ENCODE results near the gene HES5.
A peak's percentile ranks its signal among the peaks of the same experiment; 100 is the strongest.

Gene HES5

DNA sequence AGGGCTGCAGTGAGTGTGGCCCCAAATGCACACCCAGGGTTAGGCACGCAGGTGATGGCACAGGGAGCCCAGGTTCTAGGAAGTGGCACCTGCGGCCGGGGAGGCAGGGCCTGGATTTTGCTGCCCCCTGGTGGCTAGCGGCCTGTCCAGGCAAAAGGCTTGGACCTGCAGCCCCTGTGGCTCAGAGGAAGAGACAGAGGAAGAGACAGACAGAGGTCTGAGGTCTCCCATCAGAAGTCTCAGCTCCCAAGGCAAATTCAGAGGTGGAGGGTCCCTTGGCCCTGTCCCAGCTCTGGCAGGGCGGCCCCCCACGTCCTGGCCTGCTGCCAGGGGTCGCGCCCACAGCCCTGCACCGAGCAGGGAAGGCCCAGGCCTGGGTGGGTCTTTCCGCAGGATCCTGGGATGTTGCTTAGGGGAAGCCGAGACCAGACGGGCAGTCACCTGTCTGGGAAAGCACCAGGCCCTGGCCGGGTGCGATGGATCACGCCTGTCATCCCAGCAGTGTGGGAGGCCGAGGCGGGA lies 18.1 kb upstream of the HES5 start:
- Histone ChIP-seq H3K4me3 (ENCODE audit: insufficient read length, low read depth) (no peak overlapping the region), H3K9ac (ENCODE audit: insufficient read length, low read depth) (peak overlapping the region; percentile 64), H3K36me3 (ENCODE audit: insufficient read depth, insufficient read length, low read length) (no peaks in the 10 kb centered on the region), H3K4me1 (ENCODE audit: insufficient read depth, insufficient read length) (peaks cover 15% of the 10 kb centered on the region), H3K27me3 (ENCODE audit: insufficient read depth, insufficient read length) (peaks cover 5% of the 10 kb centered on the region), H3K9me3 (ENCODE audit: insufficient read depth, low read length) (no peaks in the 10 kb centered on the region)
- DNase-seq (ENCODE audit: low read depth, low spot score), result no peak
- TF ChIP-seq ZNF274 (IDR thresholded peaks at IDR 0.05; ENCODE audit: low read depth, low read length), result no peak
- TF ChIP-seq YY1 (IDR thresholded peaks at IDR 0.05; ENCODE audit: insufficient read depth, insufficient read length), result no peak
- TF ChIP-seq SUZ12 (IDR thresholded peaks at IDR 0.05; ENCODE audit: extremely low read depth, insufficient read depth, insufficient read length), result no peak

GRCh38 chr1:2547210-2548067 lies 17.4 kb upstream of the HES5 start:
- Histone ChIP-seq H3K36me3 (ENCODE audit: insufficient read depth, insufficient read length, low read length) (no peaks in the 10 kb centered on the region), H3K27me3 (ENCODE audit: insufficient read depth, insufficient read length) (peaks cover 10% of the 10 kb centered on the region), H3K9me3 (ENCODE audit: insufficient read depth, low read length) (no peaks in the 10 kb centered on the region), H3K9ac (ENCODE audit: insufficient read length, low read depth) (peak overlapping the region; percentile 85), H3K4me3 (ENCODE audit: insufficient read length, low read depth) (peak overlapping the region; percentile 61), H3K4me1 (ENCODE audit: insufficient read depth, insufficient read length) (peaks cover 19% of the 10 kb centered on the region)
- TF ChIP-seq SUZ12 (IDR thresholded peaks at IDR 0.05; ENCODE audit: extremely low read depth, insufficient read depth, insufficient read length) (no peak), YY1 (IDR thresholded peaks at IDR 0.05; ENCODE audit: insufficient read depth, insufficient read length) (peak; percentile 53)
- no peak for DNase-seq (ENCODE audit: low read depth, low spot score)

DNA sequence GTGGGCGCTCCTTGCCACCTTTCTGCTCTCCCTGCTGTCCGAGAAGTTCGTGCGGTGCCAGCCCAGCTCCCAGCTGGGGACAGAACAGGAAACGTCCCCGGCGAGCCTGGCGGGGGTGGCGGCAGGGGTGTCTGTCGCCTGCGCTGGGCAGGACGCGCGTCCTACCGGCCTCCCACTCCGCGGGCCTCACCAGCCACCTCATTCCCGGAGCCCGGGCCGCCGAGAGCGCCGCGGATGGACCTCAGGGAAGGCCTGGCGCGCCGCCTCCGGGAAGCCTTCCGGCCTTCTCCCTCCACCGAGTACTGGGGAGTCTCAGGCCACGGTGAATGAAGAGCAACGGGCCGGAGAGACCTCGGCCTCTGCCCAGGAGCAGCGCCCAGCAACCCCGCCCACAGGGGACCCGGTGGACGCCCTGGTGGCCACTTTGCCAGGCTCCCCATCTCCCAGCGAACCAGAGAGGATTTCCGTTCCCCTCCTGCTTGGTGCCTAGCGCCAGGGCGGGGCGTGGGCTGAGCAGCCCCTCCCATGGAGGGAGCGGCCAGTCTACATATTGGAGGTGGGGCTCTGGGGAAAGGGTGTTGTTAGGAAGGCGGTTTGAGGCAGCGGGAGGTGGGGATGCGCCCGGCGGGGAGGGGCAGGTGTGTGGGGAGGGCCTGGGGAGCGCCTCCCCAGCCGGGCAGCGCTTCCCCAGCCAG lies 16.6 kb upstream of the HES5 start:
- Histone ChIP-seq H3K4me1 (ENCODE audit: insufficient read depth, insufficient read length) (peaks cover 19% of the 10 kb centered on the region), H3K4me3 (ENCODE audit: insufficient read length, low read depth) (peak overlapping the region; percentile 61), H3K36me3 (ENCODE audit: insufficient read depth, insufficient read length, low read length) (no peaks in the 10 kb centered on the region), H3K9ac (ENCODE audit: insufficient read length, low read depth) (peak overlapping the region; percentile 85), H3K9me3 (ENCODE audit: insufficient read depth, low read length) (no peaks in the 10 kb centered on the region), H3K27me3 (ENCODE audit: insufficient read depth, insufficient read length) (peaks cover 18% of the 10 kb centered on the region)
- DNase-seq (ENCODE audit: low read depth, low spot score), result no peak
- TF ChIP-seq ZNF274 (IDR thresholded peaks at IDR 0.05; ENCODE audit: low read depth, low read length), result no peak
- TF ChIP-seq SUZ12 (IDR thresholded peaks at IDR 0.05; ENCODE audit: extremely low read depth, insufficient read depth, insufficient read length), result no peak
- no peak for TF ChIP-seq YY1 (IDR thresholded peaks at IDR 0.05; ENCODE audit: insufficient read depth, insufficient read length)

DNA sequence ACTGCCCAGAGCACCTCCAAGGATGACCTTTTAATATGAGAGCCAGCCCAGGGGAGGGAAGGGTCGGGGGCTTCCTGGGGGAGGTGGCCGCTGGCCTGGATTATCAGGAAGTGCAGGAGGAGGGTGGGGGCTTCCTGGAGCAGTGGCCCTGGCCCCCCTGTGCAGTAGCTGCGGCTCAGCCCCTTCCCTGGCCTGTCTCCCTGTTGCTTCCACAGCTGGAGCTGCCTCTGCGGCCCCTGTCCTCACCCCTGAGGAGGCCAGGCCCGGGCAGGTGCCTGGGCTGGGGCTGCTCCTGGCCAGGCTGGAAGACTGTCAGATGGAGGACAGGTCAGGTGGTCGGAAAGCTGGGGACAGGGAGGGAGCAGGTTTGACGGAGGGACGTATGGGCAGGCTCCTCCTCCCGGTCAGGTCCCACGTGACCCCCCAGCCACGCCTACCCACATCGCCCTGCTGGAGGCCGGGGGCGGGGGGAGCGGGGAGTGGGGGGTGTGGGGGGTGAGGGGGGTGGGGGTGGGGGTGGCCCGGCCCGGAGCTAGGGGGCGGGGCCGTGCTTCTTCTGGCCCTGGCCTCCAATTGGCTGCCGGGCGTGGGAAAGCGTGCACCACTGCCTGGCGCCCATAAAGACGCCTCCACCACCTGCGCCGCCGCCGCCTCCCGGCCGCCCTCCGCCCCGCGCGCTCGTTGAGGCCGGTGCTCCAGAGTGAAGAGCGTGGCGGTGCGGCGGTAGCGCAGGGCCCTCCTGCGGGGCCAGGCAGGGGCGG lies 15.9 kb upstream of the HES5 start:
- H3K36me3 ChIP-seq (ENCODE audit: insufficient read depth, insufficient read length, low read length), result no peaks in the 10 kb centered on the region
- peak overlapping the region; percentile 61 for H3K4me3 ChIP-seq (ENCODE audit: insufficient read length, low read depth)
- H3K9me3 ChIP-seq (ENCODE audit: insufficient read depth, low read length), result no peaks in the 10 kb centered on the region
- H3K4me1 ChIP-seq (ENCODE audit: insufficient read depth, insufficient read length), result peaks cover 21% of the 10 kb centered on the region
- peaks cover 25% of the 10 kb centered on the region for H3K27me3 ChIP-seq (ENCODE audit: insufficient read depth, insufficient read length)
- H3K9ac ChIP-seq (ENCODE audit: insufficient read length, low read depth), result peak overlapping the region; percentile 85
- TF ChIP-seq SUZ12 (IDR thresholded peaks at IDR 0.05; ENCODE audit: extremely low read depth, insufficient read depth, insufficient read length) (no peak), YY1 (IDR thresholded peaks at IDR 0.05; ENCODE audit: insufficient read depth, insufficient read length) (no peak), ZNF274 (IDR thresholded peaks at IDR 0.05; ENCODE audit: low read depth, low read length) (no peak)
- DNase-seq (ENCODE audit: low read depth, low spot score), result peak; percentile 79

GRCh38 chr1:2544875-2545640 lies 15.0 kb upstream of the HES5 start:
- no peak for DNase-seq (ENCODE audit: low read depth, low spot score)
- TF ChIP-seq ZNF274 (IDR thresholded peaks at IDR 0.05; ENCODE audit: low read depth, low read length) (no peak), YY1 (IDR thresholded peaks at IDR 0.05; ENCODE audit: insufficient read depth, insufficient read length) (no peak)
- Histone ChIP-seq H3K9ac (ENCODE audit: insufficient read length, low read depth) (peak overlapping the region; percentile 50), H3K4me1 (ENCODE audit: insufficient read depth, insufficient read length) (peaks cover 21% of the 10 kb centered on the region), H3K27me3 (ENCODE audit: insufficient read depth, insufficient read length) (peaks cover 30% of the 10 kb centered on the region), H3K36me3 (ENCODE audit: insufficient read depth, insufficient read length, low read length) (no peaks in the 10 kb centered on the region), H3K9me3 (ENCODE audit: insufficient read depth, low read length) (no peaks in the 10 kb centered on the region), H3K4me3 (ENCODE audit: insufficient read length, low read depth) (no peak overlapping the region)

- peak overlapping the region; percentile 26 for H3K9ac ChIP-seq (ENCODE audit: insufficient read length, low read depth)
- no peak for DNase-seq (ENCODE audit: low read depth, low spot score)
- no peaks in the 10 kb centered on the region for H3K9me3 ChIP-seq (ENCODE audit: insufficient read depth, low read length)
- no peak overlapping the region for H3K4me3 ChIP-seq (ENCODE audit: insufficient read length, low read depth)
- TF ChIP-seq SUZ12 (IDR thresholded peaks at IDR 0.05; ENCODE audit: extremely low read depth, insufficient read depth, insufficient read length), result no peak
- TF ChIP-seq ZNF274 (IDR thresholded peaks at IDR 0.05; ENCODE audit: low read depth, low read length), result no peak
- TF ChIP-seq YY1 (IDR thresholded peaks at IDR 0.05; ENCODE audit: insufficient read depth, insufficient read length), result no peak
- no peaks in the 10 kb centered on the region for H3K36me3 ChIP-seq (ENCODE audit: insufficient read depth, insufficient read length, low read length)
- H3K4me1 ChIP-seq (ENCODE audit: insufficient read depth, insufficient read length), result peaks cover 21% of the 10 kb centered on the region
- H3K27me3 ChIP-seq (ENCODE audit: insufficient read depth, insufficient read length), result peaks cover 37% of the 10 kb centered on the region
Measured at GRCh38 chr1:2544093-2544874, 14.2 kb upstream of the HES5 start.

Measured in NT2/D1 (cell line).